ENCODE measurements around the gene TUBA4A. TPM values are rescaled to one million over a fixed set of nuclear protein-coding genes. Genes with fewer than 3 reads are reported as not detected.

The TUBA4A gene
- total and polyA plus RNA-seq, 2 experiments from 2014 or later = 44.3 to 77.7 TPM

- Mint-ChIP-seq H3K36me3 (ENCODE audit: low read depth) (peaks cover 58% of the 10 kb centered on the region), H3K9me3 (no peaks in the 10 kb centered on the region), H3K4me1 (peaks cover 15% of the 10 kb centered on the region), H3K27me3 (ENCODE audit: insufficient read depth, low read depth, poor library complexity) (peaks cover 16% of the 10 kb centered on the region), H3K27ac (no peak overlapping the region), H3K4me3 (no peak overlapping the region; the same call in 2 of the 3 replicates)
- Histone ChIP-seq H4K20me1 (replicated peaks; ENCODE audit: insufficient read depth) (no peaks in the 10 kb centered on the region), H3K4me3 (no peak overlapping the region), H2AFZ (no peak overlapping the region), H3F3A (replicated peaks; ENCODE audit: low read depth) (0 out of 2 replicates have a peak, but pooled peaks cover under 1% of the 10 kb centered on the region), H3K27me3 (ENCODE audit: insufficient read depth) (no peaks in the 10 kb centered on the region), H3K9me2 (ENCODE audit: insufficient read depth) (no peaks in the 10 kb centered on the region), H3K27ac (ENCODE audit: low read depth) (no peak overlapping the region), H3K4me2 (no peak overlapping the region), H3K36me3 (ENCODE audit: insufficient read depth) (no peaks in the 10 kb centered on the region; the same call in 1 of the 2 replicates), H3K79me2 (replicated peaks; ENCODE audit: insufficient read depth) (no peaks in the 10 kb centered on the region), H3K4me1 (ENCODE audit: insufficient read depth) (peaks cover 11% of the 10 kb centered on the region)
- no peak for TF ChIP-seq JUNB (IDR thresholded peaks at IDR 0.05; ENCODE audit: unreplicated experiment)
- no peak for TF ChIP-seq NANOG (IDR thresholded peaks at IDR 0.05; ENCODE audit: borderline replicate concordance)
- TF ChIP-seq EZH2 (IDR thresholded peaks at IDR 0.05; ENCODE audit: low read depth, unreplicated experiment) = no peak
- TF ChIP-seq, protein P1, sequence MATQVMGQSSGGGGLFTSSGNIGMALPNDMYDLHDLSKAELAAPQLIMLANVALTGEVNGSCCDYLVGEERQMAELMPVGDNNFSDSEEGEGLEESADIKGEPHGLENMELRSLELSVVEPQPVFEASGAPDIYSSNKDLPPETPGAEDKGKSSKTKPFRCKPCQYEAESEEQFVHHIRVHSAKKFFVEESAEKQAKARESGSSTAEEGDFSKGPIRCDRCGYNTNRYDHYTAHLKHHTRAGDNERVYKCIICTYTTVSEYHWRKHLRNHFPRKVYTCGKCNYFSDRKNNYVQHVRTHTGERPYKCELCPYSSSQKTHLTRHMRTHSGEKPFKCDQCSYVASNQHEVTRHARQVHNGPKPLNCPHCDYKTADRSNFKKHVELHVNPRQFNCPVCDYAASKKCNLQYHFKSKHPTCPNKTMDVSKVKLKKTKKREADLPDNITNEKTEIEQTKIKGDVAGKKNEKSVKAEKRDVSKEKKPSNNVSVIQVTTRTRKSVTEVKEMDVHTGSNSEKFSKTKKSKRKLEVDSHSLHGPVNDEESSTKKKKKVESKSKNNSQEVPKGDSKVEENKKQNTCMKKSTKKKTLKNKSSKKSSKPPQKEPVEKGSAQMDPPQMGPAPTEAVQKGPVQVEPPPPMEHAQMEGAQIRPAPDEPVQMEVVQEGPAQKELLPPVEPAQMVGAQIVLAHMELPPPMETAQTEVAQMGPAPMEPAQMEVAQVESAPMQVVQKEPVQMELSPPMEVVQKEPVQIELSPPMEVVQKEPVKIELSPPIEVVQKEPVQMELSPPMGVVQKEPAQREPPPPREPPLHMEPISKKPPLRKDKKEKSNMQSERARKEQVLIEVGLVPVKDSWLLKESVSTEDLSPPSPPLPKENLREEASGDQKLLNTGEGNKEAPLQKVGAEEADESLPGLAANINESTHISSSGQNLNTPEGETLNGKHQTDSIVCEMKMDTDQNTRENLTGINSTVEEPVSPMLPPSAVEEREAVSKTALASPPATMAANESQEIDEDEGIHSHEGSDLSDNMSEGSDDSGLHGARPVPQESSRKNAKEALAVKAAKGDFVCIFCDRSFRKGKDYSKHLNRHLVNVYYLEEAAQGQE (IDR thresholded peaks at IDR 0.05; ENCODE audit: unreplicated experiment) = no peak
- no peak for TF ChIP-seq POLR2AphosphoS5 (IDR thresholded peaks at IDR 0.05; ENCODE audit: low read depth)
- no peak for DNase-seq (ENCODE audit: low spot score)
- no peak for ATAC-seq
Measured at GRCh38 chr2:219214141-219214540, 39.6 kb downstream of the TUBA4A start.

- H3K27me3 Mint-ChIP-seq (ENCODE audit: insufficient read depth, low read depth, poor library complexity) = peaks cover 12% of the 10 kb centered on the region
- DNase-seq (ENCODE audit: low spot score) = no peak
- H4K20me1 ChIP-seq (replicated peaks; ENCODE audit: insufficient read depth) = no peaks in the 10 kb centered on the region
Measured at GRCh38 chr2:219213486-219214071, 40.1 kb downstream of the TUBA4A start.

More at GRCh38 chr2:219213486-219214071, 40.1 kb downstream of the TUBA4A start:
- no peaks in the 10 kb centered on the region for H3K9me3 Mint-ChIP-seq
- TF ChIP-seq EZH2phosphoT487 (IDR thresholded peaks at IDR 0.05; ENCODE audit: unreplicated experiment) = no peak
- TF ChIP-seq NANOG (IDR thresholded peaks at IDR 0.05; ENCODE audit: borderline replicate concordance) = no peak
- TF ChIP-seq JUNB (IDR thresholded peaks at IDR 0.05; ENCODE audit: unreplicated experiment) = no peak
- TF ChIP-seq EZH2 (IDR thresholded peaks at IDR 0.05; ENCODE audit: low read depth, unreplicated experiment) = no peak
- no peak for TF ChIP-seq CREB1 (CRISPR knock-in tag; IDR thresholded peaks at IDR 0.05; ENCODE audit: low read depth)
- no peak for TF ChIP-seq ZNF331 (CRISPR knock-in tag; IDR thresholded peaks at IDR 0.05; ENCODE audit: low read depth)
- TF ChIP-seq STAT1 (IDR thresholded peaks at IDR 0.05; ENCODE audit: unreplicated experiment) = no peak
- no peak for TF ChIP-seq ETS1 (IDR thresholded peaks at IDR 0.05)
- TF ChIP-seq POLR2AphosphoS5 (IDR thresholded peaks at IDR 0.05; ENCODE audit: low read depth) = no peak
- TF ChIP-seq, protein P1 (IDR thresholded peaks at IDR 0.05; ENCODE audit: unreplicated experiment) = no peak
- no peak for TF ChIP-seq ZNF114 (CRISPR knock-in tag; IDR thresholded peaks at IDR 0.05)
- TF ChIP-seq, protein P2, sequence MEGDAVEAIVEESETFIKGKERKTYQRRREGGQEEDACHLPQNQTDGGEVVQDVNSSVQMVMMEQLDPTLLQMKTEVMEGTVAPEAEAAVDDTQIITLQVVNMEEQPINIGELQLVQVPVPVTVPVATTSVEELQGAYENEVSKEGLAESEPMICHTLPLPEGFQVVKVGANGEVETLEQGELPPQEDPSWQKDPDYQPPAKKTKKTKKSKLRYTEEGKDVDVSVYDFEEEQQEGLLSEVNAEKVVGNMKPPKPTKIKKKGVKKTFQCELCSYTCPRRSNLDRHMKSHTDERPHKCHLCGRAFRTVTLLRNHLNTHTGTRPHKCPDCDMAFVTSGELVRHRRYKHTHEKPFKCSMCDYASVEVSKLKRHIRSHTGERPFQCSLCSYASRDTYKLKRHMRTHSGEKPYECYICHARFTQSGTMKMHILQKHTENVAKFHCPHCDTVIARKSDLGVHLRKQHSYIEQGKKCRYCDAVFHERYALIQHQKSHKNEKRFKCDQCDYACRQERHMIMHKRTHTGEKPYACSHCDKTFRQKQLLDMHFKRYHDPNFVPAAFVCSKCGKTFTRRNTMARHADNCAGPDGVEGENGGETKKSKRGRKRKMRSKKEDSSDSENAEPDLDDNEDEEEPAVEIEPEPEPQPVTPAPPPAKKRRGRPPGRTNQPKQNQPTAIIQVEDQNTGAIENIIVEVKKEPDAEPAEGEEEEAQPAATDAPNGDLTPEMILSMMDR (conservative IDR thresholded peaks at IDR 0.05; ENCODE audit: low read depth in 2 of 2) = no peak
- Histone ChIP-seq H3K4me2 (no peak overlapping the region), H3K27me3 (ENCODE audit: insufficient read depth) (no peaks in the 10 kb centered on the region), H3K36me3 (ENCODE audit: insufficient read depth) (no peaks in the 10 kb centered on the region; the same call in 1 of the 2 replicates), H3K4me1 (ENCODE audit: insufficient read depth) (peaks cover 10% of the 10 kb centered on the region), H3K4me3 (no peak overlapping the region), H3K27ac (ENCODE audit: low read depth) (no peak overlapping the region), H2AFZ (no peak overlapping the region), H3F3A (replicated peaks; ENCODE audit: low read depth) (no peaks in the 10 kb centered on the region), H3K79me2 (replicated peaks; ENCODE audit: insufficient read depth) (no peaks in the 10 kb centered on the region), H3K9me2 (ENCODE audit: insufficient read depth) (no peaks in the 10 kb centered on the region)
- ATAC-seq = no peak
- peaks cover 58% of the 10 kb centered on the region for H3K36me3 Mint-ChIP-seq (ENCODE audit: low read depth)
- peaks cover 15% of the 10 kb centered on the region for H3K4me1 Mint-ChIP-seq
- H3K27ac Mint-ChIP-seq = no peak overlapping the region
- H3K4me3 Mint-ChIP-seq = no peak overlapping the region
